SK-N-SH (cell line): ENCODE data around the gene PCDHB13. TPM values are rescaled to one million over a fixed set of nuclear protein-coding genes. Genes with fewer than 3 reads are reported as not detected.
"Not testable (repeated sequence)": the region's sequence is repeated elsewhere in the genome, so short reads cannot be mapped to it uniquely, and the experiment has no call there.

Source experiments
- CTCF ChIA-PET: fragments of 300-600, 350-600 bp; formaldehyde crosslinking; extraction: SDS; loops from one replicate; lab custom pipeline; 2021; lab: Yijun Ruan, JAX
- POLR2A ChIA-PET: fragments of 350-600 bp; sonication (Branson Sonifier 250); formaldehyde crosslinking; extraction: SDS; loops from one replicate; lab custom pipeline; 2020; ENCODE audit warnings: antibody characterized with exemption, inconsistent platforms; lab: Yijun Ruan, JAX
- DNase-seq: peaks from one replicate; pipeline ENCODE4 v3.0.0; 2012
- H2AFZ ChIP-seq: fragments of 200-600 bp; sonication (generic); 2 replicates; pipeline ENCODE4 v1.8.1; 2016; ENCODE audit warnings: antibody characterized with exemption, mild to moderate bottlenecking, low read depth
- H3F3A ChIP-seq: fragments of 200-600 bp; sonication (generic); replicated peaks from 2 replicates; pipeline ENCODE3; 2016; ENCODE audit warnings: antibody characterized with exemption, mild to moderate bottlenecking; ENCODE audit not compliant: insufficient read depth
- H3K27ac ChIP-seq, 2 experiments: fragments of 200-500 bp in 1 of 2; fragments of 200-600 bp in 1 of 2; sonication (Bioruptor generic) in 1 of 2; sonication (generic), shearing (Covaris generic) in 1 of 2; 2 replicates each; pipeline versions ENCODE4 v1.5.1 to v1.6.1; 2014 to 2016; ENCODE audit warnings: low read depth in 2 of 2, inconsistent platforms in 1 of 2, low read length in 1 of 2, mild to moderate bottlenecking in 1 of 2, mixed read lengths in 1 of 2
- H3K27me3 ChIP-seq: fragments of 200-600 bp; sonication (generic), shearing (Covaris generic); 2 replicates; pipeline ENCODE4 v1.6.1; 2016; ENCODE audit warnings: mixed run types; ENCODE audit not compliant: insufficient read depth
- H3K36me3 ChIP-seq, 2 experiments: fragments of 200-500 bp in 1 of 2; fragments of 200-600 bp in 1 of 2; sonication (Bioruptor generic) in 1 of 2; sonication (generic) in 1 of 2; replicated peaks in 1 of 2; 2 replicates each; pipeline versions ENCODE3 to v1.5.1; 2014 to 2016; ENCODE audit warnings: low read length in 1 of 2, mild to moderate bottlenecking in 1 of 2; ENCODE audit not compliant: insufficient read depth in 2 of 2, control insufficient read depth in 1 of 2
- H3K4me1 ChIP-seq, 2 experiments: fragments of 200-500 bp in 1 of 2; fragments of 200-600 bp in 1 of 2; sonication (Bioruptor generic) in 1 of 2; sonication (generic), shearing (Covaris generic) in 1 of 2; 2 replicates each; pipeline versions ENCODE4 v1.5.1 to v1.6.1; 2014 to 2016; ENCODE audit warnings: low read depth in 1 of 2, low read length in 1 of 2, mixed run types in 1 of 2; ENCODE audit not compliant: insufficient read depth in 2 of 2, control insufficient read depth in 1 of 2
- H3K4me2 ChIP-seq: fragments of 200-600 bp; sonication (generic), shearing (Covaris generic); 2 replicates; pipeline ENCODE4 v1.6.1; 2017; ENCODE audit warnings: mixed run types
- H3K4me3 ChIP-seq, 2 experiments: fragments of 200-500 bp in 1 of 2; fragments of 200-600 bp in 1 of 2; sonication (Bioruptor generic) in 1 of 2; sonication (generic), shearing (Covaris generic) in 1 of 2; 2 replicates each; pipeline versions ENCODE4 v1.5.1 to v1.8.1; 2014 to 2016; ENCODE audit warnings: low read depth in 2 of 2, inconsistent platforms in 1 of 2, low read length in 1 of 2, mild to moderate bottlenecking in 1 of 2, mixed read lengths in 1 of 2, moderate library complexity in 1 of 2
- H3K79me2 ChIP-seq: fragments of 200-600 bp; sonication (generic); 2 replicates; pipeline ENCODE4 v1.8.1; 2017; ENCODE audit warnings: mild to moderate bottlenecking; ENCODE audit not compliant: insufficient read depth
- H3K9ac ChIP-seq: fragments of 200-600 bp; sonication (generic); 2 replicates; pipeline ENCODE4 v1.6.1; 2017; ENCODE audit warnings: mixed run types
- H3K9me2 ChIP-seq: fragments of 200-600 bp; sonication (generic); 2 replicates; pipeline ENCODE4 v1.6.1; 2017; ENCODE audit warnings: mixed run types
- H3K9me3 ChIP-seq: fragments of 200-600 bp; sonication (generic); 2 replicates; pipeline ENCODE4 v1.6.1; 2017; ENCODE audit warnings: mixed run types, mild to moderate bottlenecking, moderate library complexity
- H4K20me1 ChIP-seq: fragments of 200-600 bp; sonication (generic); 2 replicates; pipeline ENCODE4 v1.6.1; 2017; ENCODE audit warnings: mild to moderate bottlenecking, mixed run types; ENCODE audit not compliant: insufficient read depth
- CTCF ChIP-seq: fragments of 200-600 bp; sonication (generic); IDR thresholded peaks from 2 replicates; pipeline ENCODE4 v1.6.1; 2017; ENCODE audit warnings: antibody characterized with exemption, mild to moderate bottlenecking, moderate library complexity
- EZH2phosphoT487 ChIP-seq: fragments of 200-600 bp; sonication (generic); IDR thresholded peaks from 2 replicates; pipeline ENCODE4 v1.6.1; 2017; ENCODE audit warnings: low read depth, mixed run types, mild to moderate bottlenecking, antibody characterized with exemption, moderate library complexity, borderline replicate concordance
- FOSL2 ChIP-seq: IDR thresholded peaks from 2 replicates; pipeline ENCODE4 v1.4.0; 2012; ENCODE audit warnings: low read depth, mild to moderate bottlenecking, moderate library complexity, borderline replicate concordance
- IRF3 ChIP-seq: fragments of 150-350 bp; IDR thresholded peaks from 2 replicates; pipeline ENCODE4 v1.6.1; 2016; ENCODE audit warnings: mild to moderate bottlenecking, low read depth, low read length
- MEF2A ChIP-seq: IDR thresholded peaks from 2 replicates; pipeline ENCODE4 v1.4.0; 2012; ENCODE audit warnings: low read depth, borderline replicate concordance
- MXI1 ChIP-seq: IDR thresholded peaks from 2 replicates; pipeline ENCODE4 v1.6.1; 2012; ENCODE audit warnings: mild to moderate bottlenecking, low read depth, low read length, improper control_type of control experiment
- NFIC ChIP-seq: IDR thresholded peaks from 2 replicates; pipeline ENCODE4 v1.4.0; 2012; ENCODE audit warnings: borderline replicate concordance
- NRF1 ChIP-seq: IDR thresholded peaks from 2 replicates; pipeline ENCODE4 v1.6.1; 2012; ENCODE audit warnings: low read depth, mild to moderate bottlenecking, low read length
- RAD21 ChIP-seq: IDR thresholded peaks from 2 replicates; pipeline ENCODE4 v1.6.1; 2012; ENCODE audit warnings: mild to moderate bottlenecking, low read length
- RFX5 ChIP-seq: IDR thresholded peaks from 2 replicates; pipeline ENCODE4 v1.6.1; 2012; ENCODE audit warnings: mild to moderate bottlenecking, improper control_type of control experiment, low read length
- SMC3 ChIP-seq: IDR thresholded peaks from 2 replicates; pipeline ENCODE4 v1.6.1; 2012; ENCODE audit warnings: low read depth, low read length, improper control_type of control experiment
- TAF1 ChIP-seq: IDR thresholded peaks from 2 replicates; pipeline ENCODE4 v1.6.1; 2012; ENCODE audit warnings: low read depth, mild to moderate bottlenecking, low read length, moderate library complexity, borderline replicate concordance
- USF1 ChIP-seq: IDR thresholded peaks from 2 replicates; pipeline ENCODE4 v1.4.0; 2012; ENCODE audit warnings: low read depth, borderline replicate concordance
- WGBS: methylation state at CpG from one replicate; pipeline ENCODE4 v1.1.6; 2017; ENCODE audit warnings: low lambda C conversion rate; 5-methylcytosine and 5-hydroxymethylcytosine counted together
- polyA plus RNA-seq, 3 experiments: library from polyadenylated mRNA; depleted of rRNA; stranded (reverse); fragments of >200 nt; gene quantifications; 2 replicates each; pipeline ENCODE4 v1.2.3, GENCODE V29; 2012

The PCDHB13 gene
- polyA plus RNA-seq, 1 of the 3 experiments (the other 2 are of a cell fraction): 0.85 TPM

GRCh38 chr5:141182248-141182647 lies 31.5 kb upstream of the PCDHB13 start, which contains the start of gene PCDHB16:
TSS of gene PCDHB16 (plus strand) at chr5:141182387. CDS start at chr5:141182560, 173 bp downstream.
- no peaks in the 10 kb centered on the region for H3K9me2 ChIP-seq
- H3K9me3 ChIP-seq: no peaks in the 10 kb centered on the region
- H3F3A ChIP-seq: no peaks in the 10 kb centered on the region
- H3K9ac ChIP-seq: peak within 1 kb of the TSS; percentile 58
- no peaks in the 10 kb centered on the region for H4K20me1 ChIP-seq
- no peaks in the 10 kb centered on the region for H3K27me3 ChIP-seq
- peak within 1 kb of the TSS; percentile 47 to 48 for H3K4me3 ChIP-seq
- TF ChIP-seq EZH2phosphoT487: no peak
- TF ChIP-seq CTCF: peak; percentile 64
- peak; percentile 46; the same call in 1 of the 2 replicates for TF ChIP-seq SMC3
- peak; percentile 70 for TF ChIP-seq RAD21
- TF ChIP-seq, all 33 proteins: peak for 3
- WGBS: 18% methylated on average over 13 of the region's 13 CpGs
- peak; percentile 64 for DNase-seq
- Histone ChIP-seq H3K4me2 (peak within 1 kb of the TSS; percentile 41), H3K79me2 (no peaks in the 10 kb centered on the region), H3K4me1 (no peaks in the 10 kb centered on the region), H3K36me3 (peaks cover 0 to 6% of the 10 kb centered on the region in 2 experiments), H2AFZ (no peak within 1 kb of the TSS), H3K27ac (peak within 1 kb of the TSS; percentile 19 to 51; a peak in 3 of 4 replicates)
- ChIA-PET POLR2A (interaction anchor here (1.0 to 1.4 kb wide), 3 partner anchors 138 to 382 kb away, joined by 6 to 7 read pairs (median 7); partner anchors contain the start of gene TAF7), CTCF (interaction anchor here (0.6 to 2.5 kb wide), 29 partner anchors 9 to 452 kb away, joined by 3 to 27 read pairs (median 3); partner anchors contain the start of genes PCDHB1, PCDHB10, PCDHB11 and PCDHB14)

GRCh38 chr5:141184117-141184855 lies 29.4 kb upstream of the PCDHB13 start:
- not testable (repeated sequence) for H3K4me3 ChIP-seq, H3K9ac ChIP-seq

GRCh38 chr5:141186897-141187512 lies 26.7 kb upstream of the PCDHB13 start, which contains the start of gene PCDHB9:
TSS of gene PCDHB9 (plus strand) at chr5:141187161. CDS start at chr5:141187319, 158 bp downstream.
- ChIA-PET POLR2A (no interaction called here), CTCF (interaction anchor here (0.6 to 3.5 kb wide), 28 partner anchors 9 to 392 kb away, joined by 3 to 23 read pairs (median 4); partner anchors contain the start of genes PCDHA12, PCDHA8, PCDHB11 and PCDHB12)
- Histone ChIP-seq H3K27ac (no peak within 1 kb of the TSS; a peak in 1 of 4 replicates), H3K36me3 (peaks cover 0 to 10% of the 10 kb centered on the region in 2 experiments), H3K9ac (peak within 1 kb of the TSS; percentile 42; the same call in 1 of the 2 replicates), H3K4me3 (peak within 1 kb of the TSS; percentile 45 to 59), H3K27me3 (no peaks in the 10 kb centered on the region), H3K9me3 (no peaks in the 10 kb centered on the region), H3K9me2 (no peaks in the 10 kb centered on the region), H3F3A (no peaks in the 10 kb centered on the region), H3K4me2 (peak within 1 kb of the TSS; percentile 60), H2AFZ (peak within 1 kb of the TSS; percentile 67; the same call in 1 of the 2 replicates), H3K4me1 (no peaks in the 10 kb centered on the region), H4K20me1 (no peaks in the 10 kb centered on the region), H3K79me2 (no peaks in the 10 kb centered on the region)
- peak; percentile 61 for DNase-seq
- WGBS: 41% methylated on average over 9 of the region's 9 CpGs
- TF ChIP-seq MXI1 (no peak), IRF3 (no peak), NRF1 (no peak), FOSL2 (no peak), USF1 (no peak), RFX5 (no peak), MEF2A (no peak), EZH2phosphoT487 (no peak), TAF1 (no peak), NFIC (no peak)

More at GRCh38 chr5:141184117-141184855, 29.4 kb upstream of the PCDHB13 start:
- WGBS: 58% methylated on average over 20 of the region's 69 CpGs
- DNase-seq, H3K9me3 ChIP-seq, CTCF ChIA-PET, H3K36me3 ChIP-seq, H4K20me1 ChIP-seq, H3K27ac ChIP-seq, H2AFZ ChIP-seq, H3K9me2 ChIP-seq, H3K4me2 ChIP-seq, H3F3A ChIP-seq, POLR2A ChIA-PET, H3K79me2 ChIP-seq, H3K27me3 ChIP-seq, H3K4me1 ChIP-seq: not testable (repeated sequence)
